ENCODE data around the gene TNRC6C.
"Not testable (repeated sequence)": the region's sequence is repeated elsewhere in the genome, so short reads cannot be mapped to it uniquely, and the experiment has no call there.

TNRC6C gene

GRCh38 chr17:77930780-77931768 lies 27.4 kb upstream of the TNRC6C start:
- no peak overlapping the region for H3K4me3 ChIP-seq (ENCODE audit: low read depth, low read length)
- TF ChIP-seq CTCF (IDR thresholded peaks at IDR 0.05; ENCODE audit: low read depth, low read length, missing control alignments): no peak
- no peak for DNase-seq (ENCODE audit: low read depth)
- in situ Hi-C loops (cut with HindIII; ENCODE audit: low sequenced_read_pairs): no loop called here

GRCh38 chr17:77933777-77934398 lies 24.6 kb upstream of the TNRC6C start:
- no peak for DNase-seq (ENCODE audit: low read depth)
- no peak for TF ChIP-seq CTCF (IDR thresholded peaks at IDR 0.05; ENCODE audit: low read depth, low read length, missing control alignments)
- no peak overlapping the region for H3K4me3 ChIP-seq (ENCODE audit: low read depth, low read length)
- in situ Hi-C loops (cut with HindIII; ENCODE audit: low sequenced_read_pairs): no loop called here

GRCh38 chr17:77935121-77935571 lies 23.4 kb upstream of the TNRC6C start:
- DNase-seq (ENCODE audit: low read depth): no peak
- no peak overlapping the region for H3K4me3 ChIP-seq (ENCODE audit: low read depth, low read length)
- in situ Hi-C loops (cut with HindIII; ENCODE audit: low sequenced_read_pairs): no loop called here
- TF ChIP-seq CTCF (IDR thresholded peaks at IDR 0.05; ENCODE audit: low read depth, low read length, missing control alignments): no peak

GRCh38 chr17:77935744-77936143 lies 22.8 kb upstream of the TNRC6C start:
- DNase-seq (ENCODE audit: low read depth); H3K4me3 ChIP-seq (ENCODE audit: low read depth, low read length); in situ Hi-C loops (cut with HindIII; ENCODE audit: low sequenced_read_pairs): not testable (repeated sequence)

- DNase-seq (ENCODE audit: low read depth): no peak
- H3K4me3 ChIP-seq (ENCODE audit: low read depth, low read length): no peak overlapping the region
- TF ChIP-seq CTCF (IDR thresholded peaks at IDR 0.05; ENCODE audit: low read depth, low read length, missing control alignments): no peak
- in situ Hi-C loops (cut with HindIII; ENCODE audit: low sequenced_read_pairs): no loop called here
Observed at GRCh38 chr17:77936881-77937280, 21.6 kb upstream of the TNRC6C start.

- no peak for TF ChIP-seq CTCF (IDR thresholded peaks at IDR 0.05; ENCODE audit: low read depth, low read length, missing control alignments)
- no peak overlapping the region for H3K4me3 ChIP-seq (ENCODE audit: low read depth, low read length)
- in situ Hi-C loops (cut with HindIII; ENCODE audit: low sequenced_read_pairs): no loop called here
- DNase-seq (ENCODE audit: low read depth): no peak
Observed at GRCh38 chr17:77941004-77941403, 17.5 kb upstream of the TNRC6C start.
